HG03558 (cell line): ENCODE results near the gene HNRNPL.
"Not testable (repeated sequence)": the region's sequence is repeated elsewhere in the genome, so short reads cannot be mapped to it uniquely, and the experiment has no call there.

Experiments
- ATAC-seq: cut with Tn5 transposase; IDR thresholded peaks from one replicate; pipeline ENCODE4 v1.9.1; 2021; ENCODE audit warnings: moderate number of reproducible peaks; ENCODE audit not compliant: unreplicated experiment; ENCODE audit errors: extremely low read depth

The HNRNPL gene

DNA sequence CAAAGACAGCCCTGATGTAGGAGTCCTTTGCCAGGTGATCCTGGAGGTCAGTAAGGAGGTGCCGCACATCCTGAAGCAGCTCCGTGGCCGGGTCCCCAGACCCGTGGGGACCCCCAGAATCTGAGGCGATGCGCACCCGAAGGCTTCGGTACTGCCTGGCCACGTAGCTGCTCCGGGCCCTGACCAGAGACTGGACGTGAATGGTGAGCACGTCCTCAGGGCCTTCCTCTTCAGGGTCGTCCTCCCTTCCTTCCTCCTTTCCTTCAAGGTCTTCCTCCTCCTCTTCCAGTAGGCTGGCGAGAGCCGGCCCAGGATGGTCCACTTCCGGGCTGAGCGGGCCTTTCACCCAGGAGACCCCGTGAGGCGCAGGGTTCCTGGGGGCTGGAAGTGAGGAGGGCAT lies 20.8 kb upstream of the HNRNPL start:
- no peak for ATAC-seq

DNA sequence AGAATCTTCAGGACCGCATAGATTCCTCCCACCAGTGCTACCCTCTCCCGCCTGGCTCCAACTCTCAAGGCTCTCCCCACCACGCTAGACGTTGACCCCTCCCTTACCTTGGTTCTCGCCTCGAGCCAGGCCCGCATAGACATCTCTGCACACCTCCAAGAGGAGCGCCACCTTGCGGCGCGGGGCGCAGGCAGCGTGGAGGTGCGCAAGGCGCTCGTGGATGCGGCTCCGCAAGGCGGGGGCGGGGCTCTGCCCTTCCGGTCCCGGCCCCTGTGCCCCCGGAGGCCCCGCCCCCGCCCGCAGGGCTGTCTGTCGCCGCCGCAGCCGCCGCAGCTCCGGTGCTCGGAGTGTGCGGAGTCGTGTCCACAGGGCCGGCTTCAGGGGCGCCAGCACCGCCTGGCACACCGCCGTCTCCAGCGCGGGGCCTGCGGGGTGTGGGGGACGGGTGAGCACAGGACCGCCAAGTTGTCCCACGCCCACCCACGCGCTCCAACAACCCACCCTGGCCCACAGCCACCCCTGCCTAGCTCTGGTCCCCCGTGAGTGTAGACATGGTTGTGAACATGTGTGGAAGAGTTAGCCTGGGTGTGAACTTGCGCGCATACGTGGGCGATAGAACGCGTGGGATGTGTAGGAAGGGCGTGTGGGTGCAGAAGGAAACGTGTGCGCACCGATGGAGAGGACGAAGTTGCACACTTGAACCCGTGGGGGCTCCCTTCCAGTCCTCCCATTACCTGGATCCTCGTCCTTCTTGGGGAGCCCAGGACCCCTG lies 20.2 kb upstream of the HNRNPL start:
- ATAC-seq, result no peak

DNA sequence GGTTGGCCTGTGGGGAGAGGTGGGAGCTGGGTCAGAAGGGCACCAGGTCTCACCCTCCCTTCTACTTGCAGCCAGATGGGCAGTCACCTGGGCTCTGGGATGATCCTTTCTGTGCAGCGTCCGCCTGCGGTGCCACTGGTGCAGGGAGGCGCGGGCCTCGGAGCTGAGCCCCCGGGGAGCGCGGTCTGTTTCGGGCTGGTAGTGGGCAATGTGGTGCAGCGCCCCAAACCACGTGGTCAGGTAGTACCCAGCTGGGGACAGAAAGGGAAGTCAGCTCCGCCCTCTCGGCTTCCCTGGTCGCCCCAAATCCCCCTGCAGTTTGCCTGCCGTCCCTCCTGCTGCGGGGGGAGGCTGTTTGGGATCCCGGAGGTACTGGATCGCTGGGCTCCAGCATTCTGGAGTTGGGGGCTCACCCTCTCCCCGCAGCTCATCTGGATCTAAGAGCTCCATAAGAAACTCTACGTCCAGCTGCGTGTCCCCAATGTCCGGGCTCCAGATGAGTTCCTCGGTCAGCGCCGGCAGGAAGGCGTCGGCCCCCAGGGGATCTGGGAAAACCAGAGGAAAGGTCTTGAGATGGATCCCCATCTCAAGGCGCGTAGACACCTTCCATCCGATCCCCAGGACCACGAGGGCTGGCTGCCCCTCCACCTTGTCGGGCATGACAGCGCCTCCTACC lies 19.5 kb upstream of the HNRNPL start:
- no peak for ATAC-seq

DNA sequence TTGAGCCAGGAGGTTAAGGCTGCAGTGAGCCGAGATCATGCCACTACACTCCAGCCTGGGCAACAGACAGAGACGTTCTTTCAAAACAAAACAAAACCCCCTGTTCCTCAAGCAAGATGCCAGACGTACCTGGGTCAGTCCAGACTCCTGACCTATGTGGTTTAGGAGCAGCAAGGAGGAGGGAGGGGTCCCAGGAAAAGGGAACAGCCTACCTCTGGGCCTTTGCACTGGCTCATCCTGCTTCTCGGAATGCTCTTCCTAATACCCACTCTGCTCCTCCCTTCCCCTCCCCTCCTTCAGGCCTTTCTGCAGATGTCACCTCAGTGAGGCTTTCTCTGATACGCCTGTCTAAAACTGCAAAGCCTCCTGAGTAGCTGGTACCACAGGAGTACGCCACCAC lies 18.8 kb upstream of the HNRNPL start:
- no peak for ATAC-seq

DNA sequence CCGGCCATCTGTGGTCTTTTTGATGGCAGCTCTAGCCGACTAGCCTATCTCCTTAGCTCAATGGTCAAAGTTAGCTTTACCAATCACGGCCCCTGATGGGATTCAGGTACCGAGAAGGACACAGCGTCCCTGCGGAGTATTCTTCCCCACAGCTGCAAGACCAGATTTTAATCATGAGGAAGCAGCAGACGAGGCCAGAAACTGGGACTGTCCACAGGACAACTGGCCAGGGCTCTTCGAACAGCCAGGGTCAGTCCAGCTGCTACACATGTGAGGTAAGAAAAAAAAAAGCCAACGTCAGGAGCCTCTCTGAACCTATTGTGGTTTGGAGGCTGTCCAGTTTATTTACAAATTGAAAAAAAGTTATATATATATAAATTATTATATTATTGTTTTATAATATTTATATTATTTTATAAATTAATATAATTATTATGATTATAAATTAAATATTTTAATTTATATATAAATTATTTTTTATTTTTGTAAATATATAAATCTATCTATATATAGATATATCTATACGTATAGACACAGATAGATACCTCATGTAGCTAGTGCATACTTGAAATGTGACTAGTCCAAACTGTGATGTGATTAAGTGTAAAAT lies 17.5 kb upstream of the HNRNPL start:
- ATAC-seq, result no peak

DNA sequence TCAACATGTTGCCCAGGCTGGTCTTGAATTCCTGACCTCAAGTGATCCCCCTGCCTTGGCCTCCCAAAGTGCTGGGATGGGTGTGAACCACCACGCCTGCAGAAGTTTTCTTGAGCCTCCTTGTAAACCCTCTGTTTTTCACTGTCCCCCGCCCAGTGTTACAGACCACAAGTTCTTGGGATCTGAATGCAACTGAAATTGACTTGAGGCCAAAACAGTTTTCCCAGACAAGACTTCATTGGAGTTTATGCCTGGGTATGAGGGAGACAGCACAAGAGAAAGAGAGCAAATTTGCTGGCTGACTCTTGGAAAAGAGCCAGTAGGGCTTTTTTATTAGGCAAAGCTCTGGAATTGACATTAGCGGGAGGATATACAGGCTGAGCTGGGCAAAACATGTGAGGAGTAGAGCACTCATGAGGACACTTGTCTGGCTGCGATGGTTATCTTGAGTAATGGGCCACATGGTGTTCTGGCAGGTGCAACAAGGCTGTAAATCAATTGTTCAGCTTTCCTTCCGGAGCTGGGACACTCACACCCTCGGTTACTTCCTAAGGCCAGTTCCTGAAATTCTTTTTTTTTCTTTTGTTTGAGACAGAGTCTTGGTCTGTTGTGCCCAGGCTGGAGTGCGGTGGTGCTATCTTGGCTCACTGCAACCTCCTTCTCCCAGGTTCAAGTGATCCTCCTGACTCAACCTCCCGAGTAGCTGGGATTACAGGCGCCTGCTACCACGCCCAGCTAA lies 12.7 kb upstream of the HNRNPL start:
- ATAC-seq, result no peak

DNA sequence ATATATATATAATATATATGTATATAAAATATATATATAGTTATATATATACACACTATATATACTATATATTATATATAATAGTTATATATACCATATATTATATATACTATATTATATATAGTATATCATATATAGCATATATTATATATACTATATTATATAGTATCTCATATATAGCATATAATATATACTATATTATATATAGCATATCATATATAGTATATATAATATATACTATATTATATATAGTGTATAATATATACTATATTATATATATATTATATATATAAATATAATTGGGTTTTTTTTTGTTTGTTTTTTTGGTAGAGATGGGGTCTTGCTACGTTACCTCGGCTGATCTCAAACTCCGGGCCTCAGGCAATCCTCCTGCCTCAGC lies 11.6 kb upstream of the HNRNPL start:
- no peak for ATAC-seq

DNA sequence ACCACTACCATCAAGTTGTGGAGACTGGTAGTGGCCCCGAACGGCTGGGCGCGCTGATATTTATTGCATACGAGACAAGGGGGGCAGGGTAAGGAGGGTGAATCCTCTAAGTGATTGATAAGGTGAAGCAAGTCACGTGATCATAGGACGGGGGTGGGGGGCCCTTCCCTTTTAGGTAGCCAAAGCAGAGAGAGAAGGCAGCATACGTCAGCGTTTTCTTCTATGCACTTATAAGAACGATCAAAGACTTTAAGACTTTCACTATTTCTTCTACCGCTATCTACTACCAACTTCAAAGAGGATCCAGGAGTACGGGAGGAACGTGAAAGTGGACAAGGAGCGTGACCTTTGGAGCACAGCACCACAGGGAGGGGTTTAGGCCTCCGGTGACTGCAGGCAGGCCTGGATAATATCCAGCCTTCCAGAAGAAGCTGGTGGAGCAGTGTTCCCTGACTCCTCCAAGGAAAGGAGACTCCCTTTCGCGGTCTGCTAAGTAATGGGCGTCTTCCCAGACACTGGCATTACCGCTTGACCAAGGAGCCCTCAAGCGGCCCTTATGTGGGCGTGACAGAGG lies 9.9 kb upstream of the HNRNPL start:
- not testable (repeated sequence) for ATAC-seq

DNA sequence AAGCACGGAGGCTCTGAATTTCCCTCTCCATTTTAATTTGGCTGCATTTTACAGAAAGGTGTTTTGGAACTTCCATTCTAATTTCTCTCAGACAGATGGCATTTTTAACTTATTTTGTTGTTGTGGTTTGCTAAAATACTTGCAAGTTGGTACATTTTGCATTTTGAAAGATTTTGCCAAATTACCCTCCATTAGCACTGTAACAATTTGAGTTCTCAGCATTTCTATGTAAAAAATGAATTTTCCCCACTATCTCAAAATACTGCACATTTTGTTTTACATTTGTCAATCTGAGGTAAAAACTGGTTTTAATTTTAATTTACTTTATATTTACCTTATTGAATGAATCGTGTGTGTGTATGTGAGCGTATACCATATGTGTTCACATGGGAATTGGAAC lies 7.0 kb upstream of the HNRNPL start:
- no peak for ATAC-seq

DNA sequence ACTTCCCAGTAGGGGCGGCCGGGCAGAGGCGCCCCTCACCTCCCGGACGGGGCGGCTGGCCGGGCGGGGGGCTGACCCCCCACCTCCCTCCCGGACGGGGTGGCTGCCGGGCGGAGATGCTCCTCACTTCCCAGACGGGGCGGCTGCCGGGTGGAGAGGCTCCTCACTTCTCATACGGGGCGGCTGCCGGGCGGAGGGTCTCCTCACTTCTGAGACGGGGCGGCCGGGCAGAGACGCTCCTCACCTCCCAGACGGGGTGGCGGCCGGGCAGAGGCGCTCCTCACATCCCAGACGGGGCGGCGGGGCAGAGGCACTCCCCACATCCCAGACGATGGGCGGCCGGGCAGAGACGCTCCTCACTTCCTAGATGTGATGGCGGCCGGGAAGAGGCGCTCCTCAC lies 6.0 kb upstream of the HNRNPL start:
- not testable (repeated sequence) for ATAC-seq

DNA sequence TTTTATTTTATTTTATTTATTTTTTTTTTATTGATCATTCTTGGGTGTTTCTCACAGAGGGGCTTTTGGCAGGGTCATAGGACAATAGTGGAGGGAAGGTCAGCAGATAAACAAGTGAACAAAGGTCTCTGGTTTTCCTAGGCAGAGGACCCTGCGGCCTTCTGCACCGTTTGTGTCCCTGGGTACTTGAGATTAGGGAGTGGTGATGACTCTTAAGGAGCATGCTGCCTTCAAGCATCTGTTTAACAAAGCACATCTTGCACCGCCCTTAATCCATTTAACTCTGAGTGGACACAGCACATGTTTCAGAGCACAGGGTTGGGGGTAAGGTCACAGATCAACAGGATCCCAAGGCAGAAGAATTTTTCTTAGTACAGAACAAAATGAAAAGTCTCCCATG lies 5.2 kb upstream of the HNRNPL start:
- not testable (repeated sequence) for ATAC-seq

DNA sequence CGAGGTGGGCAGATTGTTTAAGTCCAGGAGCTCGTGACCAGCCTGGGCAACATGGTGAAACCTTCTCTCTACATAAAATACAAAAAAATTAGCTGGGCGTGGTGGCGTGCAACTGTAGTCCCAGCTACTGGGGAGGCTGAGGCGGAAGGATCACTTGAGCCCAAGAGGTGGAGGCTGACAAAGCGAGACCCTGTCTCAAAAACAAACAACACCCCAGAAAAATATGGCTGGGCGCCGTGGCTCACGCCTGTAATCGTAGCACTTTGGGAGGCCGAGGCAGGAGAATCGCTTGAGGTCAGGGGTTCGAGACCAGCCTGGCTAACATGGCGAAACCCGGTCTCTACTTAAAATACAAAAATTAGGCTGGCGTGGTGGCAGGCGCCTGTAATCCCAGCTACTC lies 3.4 kb upstream of the HNRNPL start:
- ATAC-seq, result no peak

DNA sequence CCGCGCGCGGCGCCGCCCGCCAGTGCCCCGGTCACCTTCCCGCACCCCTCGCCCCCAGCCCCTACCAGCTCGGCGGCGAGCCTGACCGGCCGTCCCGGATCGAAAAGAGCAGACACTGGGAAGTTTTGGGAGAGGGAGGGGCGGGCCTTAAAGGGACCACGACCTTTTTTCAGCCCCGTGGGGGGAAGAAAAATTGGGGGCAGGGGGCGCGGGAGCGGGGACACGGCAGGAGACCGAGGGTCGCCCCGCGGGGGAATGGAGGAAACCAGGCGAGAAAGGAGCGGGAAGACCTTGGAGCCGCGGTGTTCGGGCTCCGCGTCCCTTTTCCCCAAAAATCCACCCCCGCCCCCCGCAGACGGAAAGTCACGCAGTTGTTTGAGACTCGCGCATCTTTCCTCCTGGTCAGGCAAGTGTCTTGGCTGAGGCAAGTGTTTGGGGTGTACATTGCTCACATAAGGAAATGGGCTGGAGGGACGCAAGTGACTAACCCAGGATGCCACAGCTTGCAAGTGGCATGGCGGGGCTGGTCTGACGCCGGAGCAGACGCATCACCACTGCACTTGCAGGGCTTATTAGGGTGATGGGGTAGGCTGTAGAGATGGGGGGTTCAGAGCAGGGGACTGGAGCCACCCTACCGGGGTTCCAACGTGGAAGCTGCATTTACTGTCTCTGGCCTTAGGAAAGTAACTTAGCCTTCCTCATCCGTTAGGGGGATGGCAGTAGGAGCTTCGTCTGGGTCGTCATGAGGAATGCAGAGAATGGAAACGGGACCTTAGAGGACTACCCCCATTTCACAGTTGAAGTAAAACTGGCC lies 2.7 kb upstream of the HNRNPL start:
- ATAC-seq, result no peak

DNA sequence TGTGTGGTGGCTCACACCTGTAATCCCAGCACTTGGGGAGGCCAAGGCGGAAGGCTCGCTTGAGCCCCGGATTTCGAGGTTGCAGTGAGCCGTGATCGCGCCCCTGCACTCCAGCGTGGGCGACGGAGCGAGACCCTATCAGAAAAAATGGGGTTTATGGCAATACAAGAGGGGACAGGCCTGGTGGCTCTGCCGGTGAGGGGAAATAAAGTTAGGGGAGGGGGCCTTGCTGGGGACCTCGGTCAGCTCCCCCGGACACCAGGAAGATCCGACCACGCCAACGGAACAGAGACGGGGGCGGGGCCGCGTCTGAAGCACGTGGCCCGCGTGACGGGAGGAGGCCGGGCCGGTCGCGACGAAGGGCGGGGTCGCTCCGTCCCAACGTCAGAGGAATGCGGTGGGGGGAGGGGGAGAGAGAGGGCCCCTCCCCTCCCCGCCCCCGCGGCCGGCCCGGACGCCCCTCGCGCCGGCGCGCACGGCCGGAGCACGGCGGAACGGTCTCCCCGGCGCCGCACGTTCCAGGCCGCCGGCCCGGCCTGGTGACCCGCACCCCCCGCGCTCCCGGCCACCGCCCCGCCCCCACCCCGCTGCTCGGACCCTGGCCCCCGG lies 1.9 kb upstream of the HNRNPL start:
- no peak for ATAC-seq

DNA sequence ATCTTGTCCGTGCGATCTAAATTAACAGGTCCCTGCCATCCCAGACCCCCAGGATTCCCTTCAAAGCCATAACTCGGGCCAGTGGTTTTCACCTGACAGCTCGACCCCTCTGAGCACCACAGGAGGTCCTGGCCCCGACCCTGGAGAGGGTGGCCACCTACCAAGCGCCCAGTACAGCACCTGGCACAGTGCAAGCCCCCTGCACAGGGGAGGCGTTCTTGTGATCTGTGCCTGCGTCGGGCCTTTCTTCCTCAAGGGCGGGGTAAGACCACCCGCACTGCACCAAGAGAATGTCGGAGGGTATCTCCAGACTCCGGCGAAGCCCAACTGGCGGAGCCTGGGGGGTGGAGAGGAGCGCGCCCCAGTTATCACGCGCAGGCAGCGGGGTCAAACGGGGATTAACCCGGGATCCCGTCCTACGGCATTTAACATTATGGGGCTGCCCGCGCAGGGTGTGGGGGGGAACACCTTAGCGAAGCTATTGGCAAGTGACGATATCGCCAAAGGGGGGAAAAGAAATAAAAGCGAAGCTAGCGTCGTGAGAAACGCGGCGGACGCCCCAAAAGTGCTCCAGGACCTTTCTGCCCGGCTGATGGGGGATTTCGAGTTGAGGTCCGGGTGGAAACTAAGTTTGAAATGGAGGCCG lies 1.3 kb upstream of the HNRNPL start:
- ATAC-seq, result no peak

DNA sequence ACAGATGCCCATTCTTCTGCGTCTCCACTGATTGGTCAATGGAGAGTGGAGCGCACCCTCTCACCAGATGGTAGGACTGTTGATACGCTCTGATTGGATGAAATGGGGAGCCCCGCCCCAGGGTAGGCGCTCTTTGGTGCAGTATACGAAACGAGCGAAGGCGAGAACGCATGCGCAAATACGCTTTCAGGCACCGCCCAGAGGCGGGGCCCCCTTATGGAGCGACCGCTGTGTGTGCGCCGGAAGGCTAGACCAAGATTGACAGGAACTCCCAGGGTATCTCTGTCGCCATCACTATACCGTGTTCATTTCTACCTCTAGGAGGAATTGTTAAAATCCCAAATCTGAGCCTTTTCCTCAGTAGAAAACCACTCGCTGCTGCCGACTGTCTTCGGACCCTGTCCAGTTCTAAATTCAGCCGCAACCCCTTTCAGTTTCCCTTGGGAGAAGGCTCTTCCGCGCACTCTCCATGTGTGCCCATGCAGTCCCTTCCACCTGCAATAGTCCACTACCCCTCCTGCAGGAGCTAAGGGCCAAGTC lies 720 bp upstream of the HNRNPL start:
- ATAC-seq, result peak; percentile 61

DNA sequence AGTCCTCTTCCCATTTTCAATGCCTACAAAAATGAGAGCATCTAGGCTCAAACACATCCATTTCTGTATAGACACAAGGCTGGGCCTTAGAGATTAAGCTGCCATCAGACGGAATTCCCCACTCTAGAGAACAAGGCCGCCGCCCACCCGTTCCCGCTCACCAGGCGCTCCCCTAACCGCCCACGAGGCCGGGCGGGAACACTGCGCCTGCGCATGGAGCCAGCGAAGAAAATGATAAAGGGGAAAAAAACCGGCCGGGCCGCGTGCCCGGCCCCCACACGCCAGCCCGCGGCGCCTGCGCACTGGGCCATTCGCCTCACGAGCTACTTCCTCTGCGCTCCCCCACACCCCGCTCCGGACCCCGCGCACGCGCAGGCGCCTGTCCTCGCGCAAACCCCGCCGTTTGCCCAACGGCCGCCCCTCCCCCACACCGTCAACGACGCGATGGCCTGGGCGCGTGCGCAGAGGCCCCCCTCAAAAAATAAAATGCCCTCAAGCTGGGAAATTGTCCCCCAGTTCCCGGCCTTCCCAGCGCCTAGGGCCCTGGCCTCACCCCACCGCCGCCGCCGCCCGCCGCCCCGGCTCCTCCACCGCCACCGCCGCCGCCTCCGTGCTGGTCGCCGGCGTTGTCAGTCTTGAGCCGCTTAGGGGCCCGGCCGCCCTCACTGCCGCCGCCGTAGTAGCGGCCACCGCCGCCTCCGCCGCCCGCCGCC lies 483 bp downstream of the HNRNPL start:
- no peak for ATAC-seq
